ENCODE measurements around the gene CACNG3. TPM values are rescaled to one million over a fixed set of nuclear protein-coding genes. Genes with fewer than 3 reads are reported as not detected.

Gene CACNG3
- total RNA-seq, 1 donor from 2014 or later: not detected

- H3K4me3 ChIP-seq: no peak overlapping the region
- intact Hi-C loops (cut with DNase I): no loop called here
- DNase-seq (ENCODE audit: extremely low spot score in 2 of 2): no peak
- no peaks in the 10 kb centered on the region for H3K4me1 ChIP-seq
- H3K9me3 ChIP-seq: no peaks in the 10 kb centered on the region
- no peak overlapping the region for H3K27ac ChIP-seq
- TF ChIP-seq POLR2A (IDR thresholded peaks at IDR 0.05): no peak
- TF ChIP-seq CTCF (IDR thresholded peaks at IDR 0.05): no peak
- TF ChIP-seq POLR2AphosphoS5 (IDR thresholded peaks at IDR 0.05; ENCODE audit: insufficient read depth in 1 of 2, low read depth in 1 of 2): no peak
- H3K27me3 ChIP-seq: no peaks in the 10 kb centered on the region
- no peaks in the 10 kb centered on the region for H3K36me3 ChIP-seq
These were observed 140.5 kb downstream of the CACNG3 start for GRCh38 chr16:24396350-24397271.

GRCh38 chr16:24409045-24409444 lies 152.9 kb downstream of the CACNG3 start:
- no peak for TF ChIP-seq POLR2AphosphoS5 (IDR thresholded peaks at IDR 0.05; ENCODE audit: insufficient read depth in 1 of 2, low read depth in 1 of 2)
- TF ChIP-seq CTCF (IDR thresholded peaks at IDR 0.05): no peak
- TF ChIP-seq POLR2A (IDR thresholded peaks at IDR 0.05): no peak
- intact Hi-C loops (cut with DNase I): no loop called here

More at GRCh38 chr16:24409045-24409444, 152.9 kb downstream of the CACNG3 start:
- H3K9me3 ChIP-seq: no peaks in the 10 kb centered on the region
- H3K27me3 ChIP-seq: no peaks in the 10 kb centered on the region
- no peak for DNase-seq (ENCODE audit: extremely low spot score in 2 of 2)
- no peak overlapping the region for H3K4me3 ChIP-seq
- H3K4me1 ChIP-seq: no peaks in the 10 kb centered on the region
- H3K27ac ChIP-seq: no peak overlapping the region
- H3K36me3 ChIP-seq: no peaks in the 10 kb centered on the region

Small RNAs within 50 kb of the gene (small RNA-seq; reads per million reads assigned to genes)
- not detected for gene RF00408
- not detected for gene RNU7-24P
